Smooth muscle cell (in vitro differentiated cells): ENCODE measurements around the gene NEU1. TPM values are rescaled to one million over a fixed set of nuclear protein-coding genes. Genes with fewer than 3 reads are reported as not detected.
"Not testable (repeated sequence)": the region's sequence is repeated elsewhere in the genome, so short reads cannot be mapped to it uniquely, and the experiment has no call there.

Experiments used
- DNase-seq: peaks from one replicate; lab custom pipeline; 2025; ENCODE audit not compliant: unreplicated experiment; lab: John Stamatoyannopoulos, UW
- H2AFZ ChIP-seq: fragments of 200-600 bp; sonication (generic); 2 replicates; pipeline ENCODE4 v1.6.0; 2016; ENCODE audit warnings: antibody characterized with exemption, low read depth, mild to moderate bottlenecking
- H3F3A ChIP-seq: fragments of 200-600 bp; sonication (generic); 2 replicates; pipeline ENCODE4 v1.6.0; 2017; ENCODE audit warnings: antibody characterized with exemption, low read depth
- H3K27ac ChIP-seq: fragments of 200-600 bp; sonication (generic); 2 replicates; pipeline ENCODE4 v1.5.1; 2016; ENCODE audit warnings: low read depth, mild to moderate bottlenecking
- H3K27me3 ChIP-seq: fragments of 200-600 bp; sonication (generic); 2 replicates; pipeline ENCODE4 v1.6.1; 2016; ENCODE audit warnings: low read depth, mild to moderate bottlenecking
- H3K36me3 ChIP-seq: fragments of 200-600 bp; sonication (generic); 2 replicates; pipeline ENCODE4 v1.5.1; 2016; ENCODE audit warnings: low read depth
- H3K4me1 ChIP-seq: fragments of 200-600 bp; sonication (generic); 2 replicates; pipeline ENCODE4 v1.5.1; 2016; ENCODE audit warnings: low read depth
- H3K4me2 ChIP-seq: fragments of 200-600 bp; sonication (generic); 2 replicates; pipeline ENCODE4 v1.6.0; 2016; ENCODE audit warnings: mild to moderate bottlenecking
- H3K4me3 ChIP-seq: fragments of 200-600 bp; sonication (generic); 2 replicates; pipeline ENCODE4 v1.5.1; 2016; ENCODE audit warnings: mild to moderate bottlenecking
- H3K79me2 ChIP-seq: fragments of 200-600 bp; sonication (generic); 2 replicates; pipeline ENCODE4 v1.6.0; 2016; ENCODE audit warnings: low read depth, mild to moderate bottlenecking
- H3K9ac ChIP-seq: fragments of 200-600 bp; sonication (generic); 2 replicates; pipeline ENCODE4 v1.6.0; 2016; ENCODE audit warnings: low read depth
- H3K9me3 ChIP-seq: fragments of 200-600 bp; sonication (generic); replicated peaks from 2 replicates; pipeline ENCODE4 v1.5.1; 2016; ENCODE audit warnings: low read depth
- H4K20me1 ChIP-seq: fragments of 200-600 bp; sonication (generic); 2 replicates; pipeline ENCODE4 v1.6.0; 2016; ENCODE audit warnings: low read depth
- WGBS: methylation state at CpG from one replicate; pipeline ENCODE4 v1.1.7; 2016; ENCODE audit warnings: low lambda C conversion rate; 5-methylcytosine and 5-hydroxymethylcytosine counted together
- polyA plus RNA-seq: library from polyadenylated mRNA; unstranded; fragments of >200 nt; fragmentation: Nextera tagmentation; extraction: Ambion mirVana; gene quantifications from 2 replicates; pipeline ENCODE4 v1.2.1, GENCODE V29; 2016
- total RNA-seq: library from RNA; depleted of rRNA; stranded (reverse); fragments of >200 nt; gene quantifications from 2 replicates; pipeline ENCODE4 v1.2.3, GENCODE V29; 2014
- TF ChIP-seq, protein P1 (sequence below): fragments of 200-600 bp; sonication (generic); IDR thresholded peaks from 2 replicates; pipeline ENCODE4 v1.5.1; 2017; ENCODE audit warnings: borderline replicate concordance, mild to moderate bottlenecking, antibody characterized with exemption; ENCODE audit not compliant: insufficient read depth, poor library complexity, severe bottlenecking

The NEU1 gene
- total and polyA plus RNA-seq, 2 experiments from 2014 or later = 47.5 to 52.7 TPM

DNA sequence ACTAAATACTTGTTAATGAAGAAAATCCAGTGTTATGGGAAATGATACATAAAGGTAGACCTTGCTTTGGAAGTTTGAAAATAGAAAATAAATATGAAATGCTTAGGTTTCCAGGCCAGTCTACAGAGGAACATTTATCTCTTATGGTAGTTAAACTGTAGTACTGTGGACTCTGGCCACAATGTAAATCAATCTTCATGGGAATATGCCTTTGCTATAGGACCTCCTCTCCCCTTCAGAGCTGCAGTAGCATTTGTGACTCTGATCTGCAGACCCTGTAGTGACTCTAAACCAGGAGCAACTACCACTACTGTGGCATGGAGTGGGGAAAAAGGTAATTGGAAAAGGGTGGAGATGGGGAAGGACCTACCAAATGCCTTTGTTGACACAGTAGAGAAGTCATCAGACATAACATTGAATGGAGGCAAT, 42.7 kb downstream of the NEU1 start:
- TF ChIP-seq, protein P1, sequence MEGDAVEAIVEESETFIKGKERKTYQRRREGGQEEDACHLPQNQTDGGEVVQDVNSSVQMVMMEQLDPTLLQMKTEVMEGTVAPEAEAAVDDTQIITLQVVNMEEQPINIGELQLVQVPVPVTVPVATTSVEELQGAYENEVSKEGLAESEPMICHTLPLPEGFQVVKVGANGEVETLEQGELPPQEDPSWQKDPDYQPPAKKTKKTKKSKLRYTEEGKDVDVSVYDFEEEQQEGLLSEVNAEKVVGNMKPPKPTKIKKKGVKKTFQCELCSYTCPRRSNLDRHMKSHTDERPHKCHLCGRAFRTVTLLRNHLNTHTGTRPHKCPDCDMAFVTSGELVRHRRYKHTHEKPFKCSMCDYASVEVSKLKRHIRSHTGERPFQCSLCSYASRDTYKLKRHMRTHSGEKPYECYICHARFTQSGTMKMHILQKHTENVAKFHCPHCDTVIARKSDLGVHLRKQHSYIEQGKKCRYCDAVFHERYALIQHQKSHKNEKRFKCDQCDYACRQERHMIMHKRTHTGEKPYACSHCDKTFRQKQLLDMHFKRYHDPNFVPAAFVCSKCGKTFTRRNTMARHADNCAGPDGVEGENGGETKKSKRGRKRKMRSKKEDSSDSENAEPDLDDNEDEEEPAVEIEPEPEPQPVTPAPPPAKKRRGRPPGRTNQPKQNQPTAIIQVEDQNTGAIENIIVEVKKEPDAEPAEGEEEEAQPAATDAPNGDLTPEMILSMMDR = no peak
- Histone ChIP-seq H3K9ac (no peak overlapping the region), H3K36me3 (no peaks in the 10 kb centered on the region), H3K4me3 (no peak overlapping the region), H3K9me3 (no peaks in the 10 kb centered on the region), H3K79me2 (peaks cover 14% of the 10 kb centered on the region), H3K27me3 (no peaks in the 10 kb centered on the region), H2AFZ (no peak overlapping the region), H3K4me1 (peaks cover 13% of the 10 kb centered on the region), H3K27ac (no peak overlapping the region), H3K4me2 (no peak overlapping the region), H4K20me1 (peaks cover 4% of the 10 kb centered on the region), H3F3A (peaks cover 9% of the 10 kb centered on the region)
- no peak for DNase-seq

- Histone ChIP-seq H3K4me2 (peak overlapping the region; percentile 79), H3F3A (peaks cover 21% of the 10 kb centered on the region), H3K79me2 (peaks cover 14% of the 10 kb centered on the region), H3K4me3 (peak overlapping the region; percentile 25), H3K4me1 (peaks cover 24% of the 10 kb centered on the region)
- DNase-seq, H2AFZ ChIP-seq, H3K9ac ChIP-seq, H4K20me1 ChIP-seq, H3K27me3 ChIP-seq, H3K27ac ChIP-seq, H3K9me3 ChIP-seq, H3K36me3 ChIP-seq: not testable (repeated sequence)
- 88% methylated on average over 8 of the region's 8 CpGs for WGBS
These were observed 44.6 kb downstream of the NEU1 start for GRCh38 chr6:31817929-31818511.

GRCh38 chr6:31817133-31817928, 45.3 kb downstream of the NEU1 start:
- not testable (repeated sequence) for H2AFZ ChIP-seq, H3K27me3 ChIP-seq, H3K9me3 ChIP-seq, H3K27ac ChIP-seq, DNase-seq, H3K9ac ChIP-seq, H3K36me3 ChIP-seq, H4K20me1 ChIP-seq
- WGBS = 85% methylated on average over 13 of the region's 37 CpGs
- Histone ChIP-seq H3K4me3 (peak overlapping the region; percentile 25), H3F3A (peaks cover 22% of the 10 kb centered on the region), H3K4me2 (peak overlapping the region; percentile 79), H3K79me2 (peaks cover 14% of the 10 kb centered on the region), H3K4me1 (peaks cover 24% of the 10 kb centered on the region)

DNA sequence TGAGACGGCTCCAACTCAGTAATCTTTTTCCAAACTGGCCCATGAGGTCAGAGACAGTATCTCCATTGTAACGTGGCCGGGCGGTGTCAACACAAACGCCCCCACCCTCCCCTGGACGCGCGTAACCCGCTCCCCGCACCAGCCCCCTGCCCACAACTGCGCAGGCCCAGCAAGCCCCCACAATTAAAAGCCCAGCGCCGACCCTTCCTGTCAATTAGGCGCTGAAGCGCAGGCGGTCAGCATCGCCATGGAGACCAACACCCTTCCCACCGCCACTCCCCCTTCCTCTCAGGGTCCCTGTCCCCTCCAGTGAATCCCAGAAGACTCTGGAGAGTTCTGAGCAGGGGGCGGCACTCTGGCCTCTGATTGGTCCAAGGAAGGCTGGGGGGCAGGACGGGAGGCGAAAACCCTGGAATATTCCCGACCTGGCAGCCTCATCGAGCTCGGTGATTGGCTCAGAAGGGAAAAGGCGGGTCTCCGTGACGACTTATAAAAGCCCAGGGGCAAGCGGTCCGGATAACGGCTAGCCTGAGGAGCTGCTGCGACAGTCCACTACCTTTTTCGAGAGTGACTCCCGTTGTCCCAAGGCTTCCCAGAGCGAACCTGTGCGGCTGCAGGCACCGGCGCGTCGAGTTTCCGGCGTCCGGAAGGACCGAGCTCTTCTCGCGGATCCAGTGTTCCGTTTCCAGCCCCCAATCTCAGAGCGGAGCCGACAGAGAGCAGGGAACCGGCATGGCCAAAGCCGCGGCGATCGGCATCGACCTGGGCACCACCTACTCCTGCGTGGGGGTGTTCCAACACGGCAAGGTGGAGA, 47.4 kb downstream of the NEU1 start, which contains the start of the genes HSPA1A and HSPA1L:
TSS of gene HSPA1A (plus strand) at position 519 of the 814 bp plus-strand sequence. CDS start at position 733, 214 bp downstream.
TSS of gene HSPA1L (minus strand) at position 259 of the 814 bp plus-strand sequence. CDS start 3,311 bp downstream, outside the sequence.
- H4K20me1 ChIP-seq = peaks cover 4% of the 10 kb centered on the region
- no peaks in the 10 kb centered on the region for H3K9me3 ChIP-seq
- peak within 1 kb of the TSS; percentile 88 for H3K9ac ChIP-seq
- no peaks in the 10 kb centered on the region for H3K36me3 ChIP-seq
- peak within 1 kb of the TSS; percentile 95 for H3K27ac ChIP-seq
- peak within 1 kb of the TSS; percentile 69 for H2AFZ ChIP-seq
- peaks cover 22% of the 10 kb centered on the region for H3F3A ChIP-seq
- H3K4me2 ChIP-seq = peak within 1 kb of the TSS; percentile 92
- peak; percentile 92 for DNase-seq
- H3K4me3 ChIP-seq = peak within 1 kb of the TSS; percentile 69
- H3K27me3 ChIP-seq = no peaks in the 10 kb centered on the region
- WGBS = under 1% methylated on average over 53 of the region's 56 CpGs
- TF ChIP-seq, protein P1 = no peak
- peaks cover 20% of the 10 kb centered on the region for H3K4me1 ChIP-seq
- H3K79me2 ChIP-seq = peaks cover 14% of the 10 kb centered on the region
